MCF 10A (cell line): ENCODE measurements around the gene MRC1. TPM values are rescaled to one million over a fixed set of nuclear protein-coding genes. Genes with fewer than 3 reads are reported as not detected.

ENCODE experiments used
- BruUV-seq: library from RNA; stranded (reverse); fragments of 400-500 nt; replicated peaks from 2 replicates; lab custom pipeline; 2021; lab: Mats Ljungman, UMichigan
- CTCF ChIA-PET: fragments of 300-600 bp; sonication (Branson Sonifier 250); formaldehyde crosslinking; extraction: SDS; loops from one replicate; lab custom pipeline; 2021; ENCODE audit warnings: antibody characterized with exemption, inconsistent platforms; lab: Yijun Ruan, JAX
- POLR2A ChIA-PET: fragments of 300-600, 350-650 bp; sonication (Branson Sonifier 250); formaldehyde crosslinking; extraction: SDS; loops from one replicate; lab custom pipeline; 2020; ENCODE audit warnings: antibody characterized with exemption, inconsistent platforms; lab: Yijun Ruan, JAX
- DNase-seq: peaks from one replicate; pipeline ENCODE4 v3.0.0-alpha.2; 2018; ENCODE audit not compliant: unreplicated experiment
- H3K27ac Mint-ChIP-seq: one replicate; pipeline ENCODE4 v1.8.0; 2022; ENCODE audit warnings: mild to moderate bottlenecking, low read depth, mixed read lengths; ENCODE audit not compliant: unreplicated experiment
- H3K27me3 Mint-ChIP-seq: one replicate; pipeline ENCODE4 v1.8.0; 2022; ENCODE audit warnings: mixed read lengths; ENCODE audit not compliant: insufficient read depth, unreplicated experiment
- H3K36me3 Mint-ChIP-seq: one replicate; pipeline ENCODE4 v1.8.0; 2022; ENCODE audit warnings: mild to moderate bottlenecking, moderate library complexity, mixed read lengths; ENCODE audit not compliant: insufficient read depth, unreplicated experiment
- H3K4me1 Mint-ChIP-seq: one replicate; pipeline ENCODE4 v1.8.0; 2022; ENCODE audit warnings: mixed read lengths; ENCODE audit not compliant: insufficient read depth, unreplicated experiment
- H3K4me3 Mint-ChIP-seq: one replicate; pipeline ENCODE4 v1.8.0; 2022; ENCODE audit warnings: mild to moderate bottlenecking, moderate library complexity, mixed read lengths; ENCODE audit not compliant: unreplicated experiment
- H3K9me3 Mint-ChIP-seq: one replicate; pipeline ENCODE4 v1.8.0; 2022; ENCODE audit warnings: mixed read lengths; ENCODE audit not compliant: unreplicated experiment
- CTCF ChIP-seq: fragments of 200-600 bp; IDR thresholded peaks from one replicate; pipeline ENCODE4 v1.8.0; 2022; ENCODE audit warnings: antibody characterized with exemption, mild to moderate bottlenecking; ENCODE audit not compliant: unreplicated experiment
- intact Hi-C: fragments of 100-400 bp; cut with micrococcal nuclease; formaldehyde crosslinking; loops from 2 replicates; pipeline ENCODE4 v1.14.1; 2022
- microRNA-seq: library from miRNA; unstranded; fragments of <30 nt; microRNA quantifications from one replicate; pipeline ENCODE4 v1.2.0, GENCODE V29; 2022
- total RNA-seq: library from RNA; stranded (reverse); gene quantifications from 2 replicates; pipeline ENCODE4 v1.2.3, GENCODE V29; 2022

Gene MRC1
- total RNA-seq, 1 experiment from 2014 or later = not detected

- ChIA-PET CTCF (no interaction called here), POLR2A (no interaction called here)
- no peak for DNase-seq
- BruUV-seq = no TSS peak
- intact Hi-C loops = no loop called here
- no peak overlapping the region for H3K27ac Mint-ChIP-seq
- TF ChIP-seq CTCF = no peak
- H3K27me3 Mint-ChIP-seq = no peaks in the 10 kb centered on the region
- peaks cover 9% of the 10 kb centered on the region for H3K4me1 Mint-ChIP-seq
- H3K4me3 Mint-ChIP-seq = no peak overlapping the region
- peaks cover 10% of the 10 kb centered on the region for H3K9me3 Mint-ChIP-seq
- H3K36me3 Mint-ChIP-seq = peaks cover 7% of the 10 kb centered on the region
These were observed 148.9 kb downstream of the MRC1 start for GRCh38 chr10:17958049-17958448.

GRCh38 chr10:17959870-17960269 lies 150.7 kb downstream of the MRC1 start:
- H3K4me3 Mint-ChIP-seq = no peak overlapping the region
- H3K4me1 Mint-ChIP-seq = peaks cover 14% of the 10 kb centered on the region
- H3K27me3 Mint-ChIP-seq = no peaks in the 10 kb centered on the region
- ChIA-PET POLR2A (interaction anchor here (1.5 kb wide), 1 partner anchor 49 kb away, joined by 3 read pairs; no protein-coding TSS in a partner anchor), CTCF (interaction anchor here (0.8 kb wide), 1 partner anchor 49 kb away, joined by 4 read pairs; no protein-coding TSS in a partner anchor)
- peaks cover 7% of the 10 kb centered on the region for H3K36me3 Mint-ChIP-seq
- intact Hi-C loops = no loop called here
- H3K9me3 Mint-ChIP-seq = peaks cover 10% of the 10 kb centered on the region
- no peak for DNase-seq
- no peak overlapping the region for H3K27ac Mint-ChIP-seq
- no peak for TF ChIP-seq CTCF
- no TSS peak for BruUV-seq

Small RNAs within 50 kb of the gene (microRNA-seq; reads per million reads assigned to microRNA genes)
- gene MIR511 = not detected

Other genes with a start within 250 kb of the MRC1 start
- 29.6 and 34.2 TPM in 2 replicates for gene HACD1, start 192.0 kb upstream of the MRC1 start, total RNA-seq
- gene STAM, start 165.2 kb upstream of the MRC1 start, total RNA-seq = 35.4 and 55.5 TPM in 2 replicates
- 0.09 and 0.37 TPM in 2 replicates for gene TMEM236, start 57.1 kb upstream of the MRC1 start, total RNA-seq
- not detected in 2 replicates for gene SLC39A12, start 142.6 kb downstream of the MRC1 start, total RNA-seq